ENCODE data around the gene ELP2. TPM values are rescaled to one million over a fixed set of nuclear protein-coding genes. Genes with fewer than 3 reads are reported as not detected.

The ELP2 gene
- total and polyA plus RNA-seq, 2 of the 8 experiments (the other 6 are each of a cell fraction or from before 2014, with no cell fraction given) = 55.8 to 165 TPM

DNA sequence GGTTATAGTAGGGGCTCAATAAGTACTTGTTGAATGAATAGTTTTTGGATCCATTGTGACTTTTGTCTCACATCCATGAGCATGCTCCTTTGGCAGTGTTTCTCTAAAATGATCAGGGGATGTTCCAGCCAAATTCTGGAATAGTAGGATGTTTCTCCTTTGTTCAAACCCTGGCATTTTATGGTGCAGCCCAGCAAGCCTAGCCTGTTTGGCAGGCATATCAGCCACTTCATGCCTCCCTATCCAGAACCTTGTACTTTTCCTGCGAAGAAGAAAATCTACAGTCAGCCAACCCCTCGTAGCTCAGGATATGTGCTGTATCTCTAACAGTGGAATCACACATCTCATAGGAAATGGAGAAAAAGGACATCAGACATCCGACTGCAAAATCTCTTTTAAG, 35.3 kb upstream of the ELP2 start (continued):
- TF ChIP-seq SUZ12 (IDR thresholded peaks at IDR 0.05; ENCODE audit: low read length) (no peak), NRF1 (IDR thresholded peaks at IDR 0.05; ENCODE audit: low read depth, low read length) (no peak)
